Nephron progenitor cell (in vitro differentiated cells): ENCODE data around the gene GAS7.

Source experiments
- DNase-seq: peaks from one replicate; pipeline ENCODE4 v3.0.0; 2021
- H3K27ac Mint-ChIP-seq: 2 replicates; pipeline ENCODE4 v1.8.0; 2021; ENCODE audit warnings: mild to moderate bottlenecking, moderate library complexity, mixed read lengths
- H3K27me3 Mint-ChIP-seq: 2 replicates; pipeline ENCODE4 v1.8.0; 2021; ENCODE audit warnings: mild to moderate bottlenecking, low read depth, mixed read lengths; ENCODE audit not compliant: poor library complexity
- H3K36me3 Mint-ChIP-seq: 2 replicates; pipeline ENCODE4 v1.8.0; 2021; ENCODE audit warnings: low read depth, mixed read lengths
- H3K4me1 Mint-ChIP-seq: 2 replicates; pipeline ENCODE4 v1.8.0; 2021; ENCODE audit warnings: mixed read lengths
- H3K4me3 Mint-ChIP-seq: 2 replicates; pipeline ENCODE4 v1.8.0; 2021; ENCODE audit warnings: mild to moderate bottlenecking, moderate library complexity, mixed read lengths
- H3K9me3 Mint-ChIP-seq: 2 replicates; pipeline ENCODE4 v1.8.0; 2021; ENCODE audit warnings: mild to moderate bottlenecking, moderate library complexity, mixed read lengths
- TF ChIP-seq, protein P1 (sequence below): fragments of 200-600 bp; sonication (generic); IDR thresholded peaks from 2 replicates; pipeline ENCODE4 v1.5.0; 2021; ENCODE audit warnings: antibody characterized with exemption

Gene GAS7

GRCh38 chr17:9998060-9998459, 200.3 kb downstream of the GAS7 start:
- H3K27me3 Mint-ChIP-seq: peaks cover 34% of the 10 kb centered on the region
- H3K9me3 Mint-ChIP-seq: no peaks in the 10 kb centered on the region

GRCh38 chr17:9994761-9995160, 203.6 kb downstream of the GAS7 start:
- Mint-ChIP-seq H3K27me3 (peaks cover 36% of the 10 kb centered on the region), H3K36me3 (no peaks in the 10 kb centered on the region), H3K4me1 (no peaks in the 10 kb centered on the region), H3K9me3 (peaks cover 4% of the 10 kb centered on the region), H3K4me3 (no peak overlapping the region), H3K27ac (no peak overlapping the region)
- TF ChIP-seq, protein P1, sequence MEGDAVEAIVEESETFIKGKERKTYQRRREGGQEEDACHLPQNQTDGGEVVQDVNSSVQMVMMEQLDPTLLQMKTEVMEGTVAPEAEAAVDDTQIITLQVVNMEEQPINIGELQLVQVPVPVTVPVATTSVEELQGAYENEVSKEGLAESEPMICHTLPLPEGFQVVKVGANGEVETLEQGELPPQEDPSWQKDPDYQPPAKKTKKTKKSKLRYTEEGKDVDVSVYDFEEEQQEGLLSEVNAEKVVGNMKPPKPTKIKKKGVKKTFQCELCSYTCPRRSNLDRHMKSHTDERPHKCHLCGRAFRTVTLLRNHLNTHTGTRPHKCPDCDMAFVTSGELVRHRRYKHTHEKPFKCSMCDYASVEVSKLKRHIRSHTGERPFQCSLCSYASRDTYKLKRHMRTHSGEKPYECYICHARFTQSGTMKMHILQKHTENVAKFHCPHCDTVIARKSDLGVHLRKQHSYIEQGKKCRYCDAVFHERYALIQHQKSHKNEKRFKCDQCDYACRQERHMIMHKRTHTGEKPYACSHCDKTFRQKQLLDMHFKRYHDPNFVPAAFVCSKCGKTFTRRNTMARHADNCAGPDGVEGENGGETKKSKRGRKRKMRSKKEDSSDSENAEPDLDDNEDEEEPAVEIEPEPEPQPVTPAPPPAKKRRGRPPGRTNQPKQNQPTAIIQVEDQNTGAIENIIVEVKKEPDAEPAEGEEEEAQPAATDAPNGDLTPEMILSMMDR: no peak
- DNase-seq: no peak

More at GRCh38 chr17:9998060-9998459, 200.3 kb downstream of the GAS7 start:
- Mint-ChIP-seq H3K4me1 (no peaks in the 10 kb centered on the region), H3K36me3 (no peaks in the 10 kb centered on the region), H3K4me3 (no peak overlapping the region), H3K27ac (no peak overlapping the region)
- TF ChIP-seq, protein P1: no peak
- no peak for DNase-seq

- peaks cover 10% of the 10 kb centered on the region for H3K9me3 Mint-ChIP-seq
- H3K4me1 Mint-ChIP-seq: no peaks in the 10 kb centered on the region
- no peak for DNase-seq
- H3K27me3 Mint-ChIP-seq: peaks cover 31% of the 10 kb centered on the region
- TF ChIP-seq, protein P1: no peak
- H3K4me3 Mint-ChIP-seq: no peak overlapping the region
- no peak overlapping the region for H3K27ac Mint-ChIP-seq
- no peaks in the 10 kb centered on the region for H3K36me3 Mint-ChIP-seq
Observed at GRCh38 chr17:9991796-9992195, 206.6 kb downstream of the GAS7 start.

DNA sequence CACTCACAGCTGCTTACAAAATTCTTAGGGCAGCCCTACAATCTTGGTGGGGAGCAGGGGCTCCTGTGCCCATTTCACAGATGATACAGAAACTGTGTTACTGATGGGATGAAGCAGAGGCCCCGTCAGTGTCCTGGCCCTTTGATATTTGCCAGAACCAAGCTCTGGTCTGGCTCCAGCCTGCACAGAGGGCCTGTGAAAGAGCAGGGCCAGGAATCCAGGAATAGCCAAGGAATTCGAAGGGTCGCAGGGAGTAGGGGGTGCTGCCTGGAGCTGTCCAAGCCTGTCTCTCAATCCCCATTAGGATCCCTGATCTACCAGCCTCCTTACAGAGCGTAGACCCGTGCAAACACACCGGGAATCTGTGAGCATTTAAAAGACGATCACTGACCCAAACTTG, 207.1 kb downstream of the GAS7 start:
- no peaks in the 10 kb centered on the region for H3K36me3 Mint-ChIP-seq
- TF ChIP-seq, protein P1: no peak
- H3K27me3 Mint-ChIP-seq: peaks cover 34% of the 10 kb centered on the region
- no peak overlapping the region for H3K27ac Mint-ChIP-seq
- H3K9me3 Mint-ChIP-seq: peaks cover 10% of the 10 kb centered on the region
- H3K4me3 Mint-ChIP-seq: no peak overlapping the region
- DNase-seq: no peak
- H3K4me1 Mint-ChIP-seq: no peaks in the 10 kb centered on the region

GRCh38 chr17:9987779-9988585, 210.4 kb downstream of the GAS7 start:
- Mint-ChIP-seq H3K27ac (no peak overlapping the region), H3K9me3 (peaks cover 10% of the 10 kb centered on the region), H3K4me3 (no peak overlapping the region), H3K36me3 (no peaks in the 10 kb centered on the region), H3K4me1 (no peaks in the 10 kb centered on the region), H3K27me3 (peaks cover 42% of the 10 kb centered on the region)
- TF ChIP-seq, protein P1: peak; percentile 94
- DNase-seq: peak; percentile 55
